Right cardiac atrium (tissue), 5 donors: ENCODE measurements around the gene CALU. TPM values are rescaled to one million over a fixed set of nuclear protein-coding genes. Genes with fewer than 3 reads are reported as not detected.

ENCODE experiments used
- ATAC-seq, 2 donors: fragments of 200-7000 bp; cut with Tn5 transposase; one replicate each; pipeline versions ENCODE4 v1.8.0 to v1.9.1; 2020; ENCODE audit warnings: moderate library complexity in 2 of 2, mild to moderate bottlenecking in 1 of 2
- DNase-seq, 3 donors: peaks; one replicate each; pipeline ENCODE4 v3.0.0-alpha.2; 2020
- H3K27ac ChIP-seq: one replicate; pipeline ENCODE4 v1.5.1; 2013; ENCODE audit warnings: mild to moderate bottlenecking, low read length, control low read depth, moderate library complexity
- H3K27me3 ChIP-seq: one replicate; pipeline ENCODE4 v1.6.1; 2013; ENCODE audit not compliant: control insufficient read depth, insufficient read depth
- H3K4me1 ChIP-seq: one replicate; pipeline ENCODE4 v1.6.1; 2013; ENCODE audit warnings: low read length; ENCODE audit not compliant: control insufficient read depth, insufficient read depth
- H3K4me3 ChIP-seq: one replicate; pipeline ENCODE4 v1.5.1; 2013; ENCODE audit warnings: low read length, control low read depth
- H3K9me3 ChIP-seq: one replicate; pipeline ENCODE4 v1.6.1; 2013; ENCODE audit warnings: low read length; ENCODE audit not compliant: control insufficient read depth
- WGBS: extraction: QIAGEN DNeasy Blood & Tissue Kit; methylation state at CpG from one replicate; pipeline ENCODE4 v1.1.7; 2013; 5-methylcytosine and 5-hydroxymethylcytosine counted together
- intact Hi-C, 4 donors: fragments of 100-400 bp; cut with DNase I; formaldehyde crosslinking; loops; one replicate each; pipeline versions ENCODE4 v1.11.0 to v1.14.0; 2022 to 2023
- polyA plus RNA-seq: library from polyadenylated mRNA; stranded (reverse); fragments of 200-250 nt; gene quantifications from one replicate; pipeline ENCODE4 v1.2.3, GENCODE V29; 2013
- total RNA-seq, 4 donors: library from RNA; stranded (reverse); fragmentation: NEBNext Ultra II Directional; extraction: Animal tissue kit (Norgen Biotek cat#: 25700); gene quantifications; one replicate each; pipeline ENCODE4 v1.2.1, GENCODE V29; 2021
- donor health status: healthy with polysubstance abuse.
- donor health status: DM: no; HTN: yes; CAD: no.
- donor health status: DM: no; HTN: no; CAD: no.
- donor health status: DM: no; HTN: yes; CAD: no; lungs with severe emphysema.
- donor health status: DM: yes; HTN: yes; CAD: no.

The CALU gene
- total and polyA plus RNA-seq, 5 donors, result 90.7 to 318 (median 202) TPM

DNA sequence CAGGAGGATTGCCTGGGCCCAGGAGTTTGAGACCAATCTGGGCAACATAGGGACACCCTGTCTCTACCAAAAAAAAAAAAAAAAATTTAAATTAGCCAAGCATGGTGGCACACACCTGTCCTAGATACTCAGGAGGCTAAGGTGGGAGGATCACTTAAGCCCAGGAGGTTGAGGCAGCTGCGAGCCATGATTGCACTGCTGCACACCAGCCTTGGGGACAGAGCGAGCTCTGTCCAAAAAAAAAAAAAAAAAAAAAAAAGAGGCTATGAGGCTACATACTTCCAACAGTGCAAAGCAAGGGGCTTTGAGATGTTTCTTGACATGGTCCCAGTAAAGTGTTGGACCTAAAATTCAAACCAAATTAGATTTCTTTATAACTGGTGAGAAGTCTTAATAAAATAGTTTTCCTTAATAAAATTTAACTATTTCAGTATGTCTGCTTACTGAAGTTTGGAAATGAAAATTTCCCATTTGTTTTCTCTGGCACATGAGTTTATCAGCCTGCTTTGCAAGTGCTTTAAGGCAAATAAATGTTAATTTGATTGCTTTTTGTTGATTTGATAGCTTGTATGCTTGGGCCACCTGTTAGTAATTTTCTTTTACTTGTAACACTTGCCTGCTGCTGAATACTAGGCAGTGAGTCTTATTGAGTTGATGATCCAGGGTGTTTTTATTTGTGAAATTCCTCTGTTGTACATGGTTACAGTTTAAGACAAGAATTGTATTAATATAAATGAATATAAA lies 16.1 kb downstream of the CALU start:
- H3K9me3 ChIP-seq, result no peaks in the 10 kb centered on the region
- ATAC-seq (no peak), DNase-seq (no peak)
- H3K27me3 ChIP-seq, result no peaks in the 10 kb centered on the region
- WGBS, result 86% methylated on average over 2 of the region's 2 CpGs
- peaks cover 2% of the 10 kb centered on the region for H3K4me1 ChIP-seq
- peak overlapping the region; percentile 58 for H3K27ac ChIP-seq
- intact Hi-C loops, result no loop called here
- no peak overlapping the region for H3K4me3 ChIP-seq

GRCh38 chr7:128755819-128756476 lies 16.8 kb downstream of the CALU start:
- peak overlapping the region; percentile 29 for H3K27ac ChIP-seq
- peaks cover 2% of the 10 kb centered on the region for H3K4me1 ChIP-seq
- H3K4me3 ChIP-seq, result no peak overlapping the region
- H3K27me3 ChIP-seq, result no peaks in the 10 kb centered on the region
- intact Hi-C loops, result no loop called here
- no peaks in the 10 kb centered on the region for H3K9me3 ChIP-seq
- DNase-seq (no peak), ATAC-seq (peak; percentile 29 to 45)
- WGBS, result 67% methylated on average over 5 of the region's 5 CpGs

GRCh38 chr7:128757203-128757602 lies 18.0 kb downstream of the CALU start:
- ATAC-seq (no peak), DNase-seq (no peak)
- intact Hi-C loops, result no loop called here
- WGBS, result 58% methylated on average over 2 of the region's 2 CpGs
- Histone ChIP-seq H3K9me3 (no peaks in the 10 kb centered on the region), H3K4me3 (no peak overlapping the region), H3K27ac (no peak overlapping the region), H3K27me3 (no peaks in the 10 kb centered on the region), H3K4me1 (peaks cover 2% of the 10 kb centered on the region)

GRCh38 chr7:128758553-128758952 lies 19.4 kb downstream of the CALU start:
- intact Hi-C loops, result no loop called here
- DNase-seq (no peak), ATAC-seq (no peak)
- H3K4me1 ChIP-seq, result peaks cover 2% of the 10 kb centered on the region
- WGBS, result 99% methylated on average over 1 of the region's 1 CpG
- no peaks in the 10 kb centered on the region for H3K27me3 ChIP-seq
- H3K4me3 ChIP-seq, result no peak overlapping the region
- no peak overlapping the region for H3K27ac ChIP-seq
- H3K9me3 ChIP-seq, result no peaks in the 10 kb centered on the region

GRCh38 chr7:128759242-128759641 lies 20.1 kb downstream of the CALU start:
- H3K4me3 ChIP-seq, result no peak overlapping the region
- H3K9me3 ChIP-seq, result no peaks in the 10 kb centered on the region
- H3K27me3 ChIP-seq, result no peaks in the 10 kb centered on the region
- no peak overlapping the region for H3K27ac ChIP-seq
- peaks cover under 1% of the 10 kb centered on the region for H3K4me1 ChIP-seq
- ATAC-seq (no peak), DNase-seq (no peak)
- intact Hi-C loops, result no loop called here

DNA sequence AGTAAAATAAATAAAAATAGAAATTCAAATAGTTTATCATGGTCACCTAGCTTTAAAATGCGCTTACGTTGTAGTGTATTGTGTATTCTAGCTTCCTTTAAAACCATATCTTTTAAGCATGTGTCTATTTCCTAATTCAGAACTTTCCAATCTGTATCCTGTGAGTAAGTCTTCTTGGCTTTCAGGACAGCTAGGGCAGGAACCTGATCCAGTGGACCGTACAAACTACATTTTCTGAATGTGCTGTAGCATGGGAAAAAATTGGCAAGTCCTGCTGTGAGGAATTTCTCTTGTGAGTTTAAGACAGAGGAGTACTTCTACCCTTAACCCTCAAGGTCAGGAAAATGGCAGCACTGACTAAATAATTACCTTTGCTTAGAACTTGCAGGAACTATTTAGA lies 24.4 kb downstream of the CALU start:
- H3K4me3 ChIP-seq, result no peak overlapping the region
- H3K27me3 ChIP-seq, result no peaks in the 10 kb centered on the region
- 67% methylated on average over 3 of the region's 3 CpGs for WGBS
- peaks cover 4% of the 10 kb centered on the region for H3K4me1 ChIP-seq
- no peak overlapping the region for H3K27ac ChIP-seq
- DNase-seq, result no peak
- H3K9me3 ChIP-seq, result no peaks in the 10 kb centered on the region
- peak in 1 of 2 donors; percentile 46 for ATAC-seq
- intact Hi-C loops, result no loop called here

DNA sequence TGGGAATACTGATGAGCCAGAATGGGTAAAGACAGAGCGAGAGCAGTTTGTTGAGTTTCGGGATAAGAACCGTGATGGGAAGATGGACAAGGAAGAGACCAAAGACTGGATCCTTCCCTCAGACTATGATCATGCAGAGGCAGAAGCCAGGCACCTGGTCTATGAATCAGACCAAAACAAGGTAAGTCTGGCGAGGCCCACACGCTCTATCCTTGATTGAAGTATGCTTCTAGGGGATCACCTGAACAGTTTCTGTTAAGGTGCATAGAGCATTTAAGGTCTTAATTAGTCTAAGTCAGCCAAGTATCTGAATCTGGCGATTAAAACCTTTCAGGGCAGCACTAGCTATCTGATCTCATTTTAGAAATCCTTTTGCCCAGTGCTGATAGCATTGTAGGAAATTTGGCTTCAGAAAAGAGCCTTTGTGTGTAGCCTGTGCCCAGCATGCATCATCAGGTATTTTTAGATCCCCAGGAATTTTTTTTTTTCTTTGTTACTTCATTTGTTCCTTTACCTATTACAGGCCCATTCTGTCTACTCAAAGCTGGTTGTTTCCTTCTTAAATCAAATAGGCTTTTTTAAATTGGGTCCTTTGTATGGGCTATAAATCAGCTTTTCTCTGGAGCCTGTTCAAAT lies 28.4 kb downstream of the CALU start:
- ATAC-seq (no peak), DNase-seq (no peak)

DNA sequence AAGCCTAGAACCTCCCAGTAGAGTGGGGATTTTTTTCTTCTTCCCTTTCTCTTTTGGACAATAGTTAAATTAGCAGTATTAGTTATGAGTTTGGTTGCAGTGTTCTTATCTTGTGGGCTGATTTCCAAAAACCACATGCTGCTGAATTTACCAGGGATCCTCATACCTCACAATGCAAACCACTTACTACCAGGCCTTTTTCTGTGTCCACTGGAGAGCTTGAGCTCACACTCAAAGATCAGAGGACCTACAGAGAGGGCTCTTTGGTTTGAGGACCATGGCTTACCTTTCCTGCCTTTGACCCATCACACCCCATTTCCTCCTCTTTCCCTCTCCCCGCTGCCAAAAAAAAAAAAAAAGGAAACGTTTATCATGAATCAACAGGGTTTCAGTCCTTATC lies 31.1 kb downstream of the CALU start:
- no peaks in the 10 kb centered on the region for H3K27me3 ChIP-seq
- DNase-seq (no peak), ATAC-seq (peak in 1 of 2 donors; percentile 68)
- no peaks in the 10 kb centered on the region for H3K9me3 ChIP-seq
- intact Hi-C loops, result no loop called here
- no peak overlapping the region for H3K27ac ChIP-seq
- WGBS, result 20% methylated on average over 2 of the region's 2 CpGs
- no peak overlapping the region for H3K4me3 ChIP-seq
- peaks cover 4% of the 10 kb centered on the region for H3K4me1 ChIP-seq

More for the DNA sequence above, 28.4 kb downstream of the CALU start:
- intact Hi-C loops, result no loop called here
- Histone ChIP-seq H3K27ac (peak overlapping the region; percentile 2), H3K4me3 (no peak overlapping the region), H3K27me3 (no peaks in the 10 kb centered on the region), H3K9me3 (no peaks in the 10 kb centered on the region), H3K4me1 (peaks cover 4% of the 10 kb centered on the region)
- WGBS, result 92% methylated on average over 6 of the region's 6 CpGs

DNA sequence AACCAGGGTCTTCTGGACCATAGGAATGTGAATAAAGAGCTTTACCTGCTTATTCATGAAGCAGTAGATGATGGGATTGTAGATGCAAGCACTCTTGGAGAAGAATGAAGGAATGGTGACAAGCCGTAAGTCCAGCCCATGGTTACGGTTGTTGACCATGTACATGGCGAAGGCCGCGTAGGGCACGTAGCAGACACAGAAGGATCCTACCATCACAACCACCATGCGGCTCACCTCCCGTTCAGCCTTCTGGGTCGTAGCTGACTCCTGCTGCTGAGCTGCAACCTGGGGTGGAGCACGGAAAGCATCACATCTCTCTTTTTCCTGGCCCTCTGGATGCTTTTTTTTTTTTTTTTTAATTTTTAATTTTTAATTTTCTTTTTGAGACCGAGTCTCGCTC lies 34.4 kb downstream of the CALU start:
- DNase-seq (no peak), ATAC-seq (no peak)
- intact Hi-C loops, result no loop called here
- H3K27ac ChIP-seq, result no peak overlapping the region
- no peaks in the 10 kb centered on the region for H3K4me1 ChIP-seq
- no peaks in the 10 kb centered on the region for H3K27me3 ChIP-seq
- no peak overlapping the region for H3K4me3 ChIP-seq
- no peaks in the 10 kb centered on the region for H3K9me3 ChIP-seq
- 95% methylated on average over 12 of the region's 12 CpGs for WGBS

- no peaks in the 10 kb centered on the region for H3K4me1 ChIP-seq
- no peak overlapping the region for H3K4me3 ChIP-seq
- intact Hi-C loops, result no loop called here
- WGBS, result 94% methylated on average over 13 of the region's 13 CpGs
- DNase-seq, result no peak
- H3K27me3 ChIP-seq, result no peaks in the 10 kb centered on the region
- no peak overlapping the region for H3K27ac ChIP-seq
- no peaks in the 10 kb centered on the region for H3K9me3 ChIP-seq
- peak in 1 of 2 donors; percentile 17 for ATAC-seq
These were observed 35.0 kb downstream of the CALU start for GRCh38 chr7:128774029-128774689.

DNA sequence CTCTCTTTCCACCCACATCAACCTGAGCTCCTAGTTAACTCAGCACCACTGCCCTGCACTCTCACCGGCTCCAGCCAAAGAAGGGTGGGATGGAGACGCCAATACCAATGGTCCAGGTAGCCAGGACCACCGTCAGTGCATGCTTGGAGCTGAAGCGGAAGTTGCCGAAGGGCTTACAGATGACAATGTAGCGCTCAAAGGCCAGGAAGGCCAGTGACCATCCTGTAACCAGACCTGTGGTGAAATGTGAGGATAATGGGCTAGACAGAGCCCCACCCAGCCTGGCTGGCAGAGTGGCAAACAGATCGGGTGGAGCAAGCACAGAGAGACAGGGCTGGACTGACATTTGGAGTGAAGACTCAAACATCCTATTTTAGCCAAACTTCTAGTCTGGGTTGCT lies 35.8 kb downstream of the CALU start:
- H3K9me3 ChIP-seq, result no peaks in the 10 kb centered on the region
- DNase-seq (no peak), ATAC-seq (no peak)
- H3K27me3 ChIP-seq, result no peaks in the 10 kb centered on the region
- H3K4me3 ChIP-seq, result no peak overlapping the region
- WGBS, result 95% methylated on average over 7 of the region's 7 CpGs
- H3K27ac ChIP-seq, result no peak overlapping the region
- intact Hi-C loops, result no loop called here
- no peaks in the 10 kb centered on the region for H3K4me1 ChIP-seq
